ENCODE measurements around the gene GINS3.

GINS3 gene

DNA sequence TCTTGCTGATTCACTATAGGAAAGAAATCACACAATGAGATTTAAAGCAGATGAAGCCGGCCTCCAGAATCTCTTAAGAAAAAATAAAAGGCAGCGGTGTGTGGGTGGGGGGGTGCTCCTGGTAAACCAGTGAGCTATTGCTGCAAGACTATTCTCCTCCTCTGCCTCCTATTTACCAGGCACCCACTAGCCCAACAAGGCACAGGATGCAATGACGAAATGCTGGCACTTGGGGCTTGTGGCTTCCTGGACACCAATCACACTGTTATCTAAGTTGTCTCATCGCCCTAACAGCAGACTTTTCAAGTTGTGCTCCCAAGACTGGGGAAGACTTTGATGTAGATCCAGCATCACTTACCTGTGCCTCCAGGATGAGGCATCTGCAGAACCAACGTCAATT lies 57.5 kb downstream of the GINS3 start:
- H2AFZ ChIP-seq, result no peak overlapping the region
- H3K4me2 ChIP-seq (ENCODE audit: low read length), result no peak overlapping the region
- no peak overlapping the region for H3K4me3 ChIP-seq (ENCODE audit: low read depth, low read length)
- no peak overlapping the region for H3K9ac ChIP-seq
- TF ChIP-seq, protein P1, sequence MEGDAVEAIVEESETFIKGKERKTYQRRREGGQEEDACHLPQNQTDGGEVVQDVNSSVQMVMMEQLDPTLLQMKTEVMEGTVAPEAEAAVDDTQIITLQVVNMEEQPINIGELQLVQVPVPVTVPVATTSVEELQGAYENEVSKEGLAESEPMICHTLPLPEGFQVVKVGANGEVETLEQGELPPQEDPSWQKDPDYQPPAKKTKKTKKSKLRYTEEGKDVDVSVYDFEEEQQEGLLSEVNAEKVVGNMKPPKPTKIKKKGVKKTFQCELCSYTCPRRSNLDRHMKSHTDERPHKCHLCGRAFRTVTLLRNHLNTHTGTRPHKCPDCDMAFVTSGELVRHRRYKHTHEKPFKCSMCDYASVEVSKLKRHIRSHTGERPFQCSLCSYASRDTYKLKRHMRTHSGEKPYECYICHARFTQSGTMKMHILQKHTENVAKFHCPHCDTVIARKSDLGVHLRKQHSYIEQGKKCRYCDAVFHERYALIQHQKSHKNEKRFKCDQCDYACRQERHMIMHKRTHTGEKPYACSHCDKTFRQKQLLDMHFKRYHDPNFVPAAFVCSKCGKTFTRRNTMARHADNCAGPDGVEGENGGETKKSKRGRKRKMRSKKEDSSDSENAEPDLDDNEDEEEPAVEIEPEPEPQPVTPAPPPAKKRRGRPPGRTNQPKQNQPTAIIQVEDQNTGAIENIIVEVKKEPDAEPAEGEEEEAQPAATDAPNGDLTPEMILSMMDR (IDR thresholded peaks at IDR 0.05), result no peak
- H3K4me1 ChIP-seq, result peaks cover 8% of the 10 kb centered on the region
- H3K27ac ChIP-seq, result no peak overlapping the region
- H3K9me3 ChIP-seq (ENCODE audit: control insufficient read depth, low read length), result no peaks in the 10 kb centered on the region
- no peaks in the 10 kb centered on the region for H3K27me3 ChIP-seq (ENCODE audit: control insufficient read depth, insufficient read depth, low read length)
- H3K79me2 ChIP-seq, result no peaks in the 10 kb centered on the region
- H3K36me3 ChIP-seq (ENCODE audit: control insufficient read depth, insufficient read depth, low read length), result no peaks in the 10 kb centered on the region

DNA sequence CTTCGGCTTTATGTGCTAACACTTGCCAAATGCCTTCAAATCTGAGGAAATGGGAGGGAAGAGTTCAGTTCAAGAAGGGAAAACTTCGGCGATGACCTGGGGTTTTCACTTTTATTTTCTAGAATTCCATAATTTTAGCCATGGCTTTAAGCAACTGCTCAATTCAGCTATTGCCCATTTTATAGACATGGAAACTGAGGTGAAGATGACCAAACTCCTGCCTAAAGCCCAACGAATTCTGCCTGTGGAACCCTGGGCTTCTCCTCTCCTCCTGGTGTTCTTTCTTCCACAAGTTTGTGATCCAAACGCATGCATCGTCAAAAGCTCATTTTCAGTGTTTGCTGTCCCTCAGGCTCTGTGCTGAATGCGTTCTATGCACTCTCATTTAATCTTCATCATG lies 58.3 kb downstream of the GINS3 start:
- Histone ChIP-seq H3K9me3 (ENCODE audit: control insufficient read depth, low read length) (no peaks in the 10 kb centered on the region), H3K9ac (no peak overlapping the region), H3K27ac (no peak overlapping the region), H3K79me2 (no peaks in the 10 kb centered on the region), H3K4me2 (ENCODE audit: low read length) (no peak overlapping the region), H3K36me3 (ENCODE audit: control insufficient read depth, insufficient read depth, low read length) (no peaks in the 10 kb centered on the region), H3K4me3 (ENCODE audit: low read depth, low read length) (no peak overlapping the region), H3K27me3 (ENCODE audit: control insufficient read depth, insufficient read depth, low read length) (no peaks in the 10 kb centered on the region), H3K4me1 (peaks cover 8% of the 10 kb centered on the region), H2AFZ (no peak overlapping the region)
- TF ChIP-seq, protein P1 (IDR thresholded peaks at IDR 0.05), result no peak

DNA sequence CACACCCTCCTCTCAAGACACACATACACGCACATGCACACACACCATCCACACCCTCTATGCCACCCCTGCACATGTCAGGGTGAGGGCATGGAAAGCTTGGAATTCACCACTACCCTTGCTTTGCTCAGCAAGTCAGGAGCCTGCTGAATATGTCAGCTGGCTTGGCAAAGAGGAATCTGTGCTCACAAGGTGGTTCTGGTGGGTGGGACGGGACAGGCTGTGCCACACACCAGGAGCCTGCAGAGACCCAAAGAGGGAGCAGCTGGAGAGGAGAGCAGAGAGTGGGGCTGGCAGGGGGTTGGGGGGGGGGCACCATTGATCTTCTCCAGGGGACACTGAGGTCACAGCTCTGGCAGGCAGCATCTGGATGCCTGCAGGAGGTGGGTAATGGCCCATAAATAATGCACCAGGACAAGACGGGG lies 59.0 kb downstream of the GINS3 start:
- Histone ChIP-seq H3K27ac (no peak overlapping the region), H3K9ac (no peak overlapping the region), H3K4me3 (ENCODE audit: low read depth, low read length) (no peak overlapping the region), H3K4me2 (ENCODE audit: low read length) (no peak overlapping the region), H3K27me3 (ENCODE audit: control insufficient read depth, insufficient read depth, low read length) (no peaks in the 10 kb centered on the region), H2AFZ (no peak overlapping the region), H3K4me1 (peaks cover 8% of the 10 kb centered on the region), H3K79me2 (no peaks in the 10 kb centered on the region), H3K9me3 (ENCODE audit: control insufficient read depth, low read length) (no peaks in the 10 kb centered on the region), H3K36me3 (ENCODE audit: control insufficient read depth, insufficient read depth, low read length) (no peaks in the 10 kb centered on the region)
- TF ChIP-seq, protein P1 (IDR thresholded peaks at IDR 0.05), result no peak

DNA sequence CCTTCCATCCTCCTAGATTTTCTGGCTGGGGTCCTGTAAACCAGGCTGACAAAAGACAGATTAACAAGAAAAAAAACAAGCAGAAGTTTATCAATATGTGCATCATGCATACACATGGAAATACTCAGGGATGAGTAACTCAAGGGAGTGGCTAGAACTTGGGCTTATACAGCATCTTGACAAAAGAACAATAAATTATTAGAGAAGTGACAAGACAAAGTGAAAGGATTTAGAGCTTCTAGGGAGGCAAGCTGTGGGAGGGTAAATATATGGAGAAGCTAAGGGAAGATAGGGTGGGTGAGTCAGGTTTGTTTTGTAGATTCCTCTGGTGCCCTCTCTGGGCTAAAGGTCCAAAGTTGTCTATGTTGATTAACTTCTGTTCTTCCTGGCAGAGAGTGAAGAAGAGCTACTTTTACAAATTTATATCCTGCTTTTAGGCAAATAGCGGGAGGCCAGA lies 59.7 kb downstream of the GINS3 start:
- no peaks in the 10 kb centered on the region for H3K36me3 ChIP-seq (ENCODE audit: control insufficient read depth, insufficient read depth, low read length)
- H3K27me3 ChIP-seq (ENCODE audit: control insufficient read depth, insufficient read depth, low read length), result no peaks in the 10 kb centered on the region
- no peak overlapping the region for H3K4me3 ChIP-seq (ENCODE audit: low read depth, low read length)
- no peak overlapping the region for H3K4me2 ChIP-seq (ENCODE audit: low read length)
- TF ChIP-seq, protein P1 (IDR thresholded peaks at IDR 0.05), result no peak
- H3K79me2 ChIP-seq, result no peaks in the 10 kb centered on the region
- H3K9ac ChIP-seq, result no peak overlapping the region
- H3K4me1 ChIP-seq, result peaks cover 8% of the 10 kb centered on the region
- H3K9me3 ChIP-seq (ENCODE audit: control insufficient read depth, low read length), result no peaks in the 10 kb centered on the region
- H2AFZ ChIP-seq, result peak overlapping the region; percentile 16
- H3K27ac ChIP-seq, result no peak overlapping the region

DNA sequence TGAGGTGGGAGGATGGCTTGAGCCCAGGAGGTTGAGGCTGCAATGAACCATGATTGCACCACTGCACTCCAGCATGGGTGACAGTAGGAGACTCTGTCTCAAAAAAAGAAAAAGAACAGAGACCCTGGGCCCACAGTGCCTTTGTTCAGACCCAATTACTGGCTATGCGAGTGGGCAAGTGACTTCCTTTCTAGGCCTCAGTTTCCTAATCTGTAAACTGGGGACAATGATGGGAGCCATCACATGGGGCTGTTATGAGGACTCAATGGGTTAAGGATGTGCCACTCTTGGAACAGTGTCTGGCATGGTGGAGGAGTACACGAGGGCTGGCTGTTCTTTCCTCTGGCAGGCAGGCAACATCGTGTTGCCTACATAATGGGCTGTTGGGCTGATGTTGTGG lies 60.4 kb downstream of the GINS3 start:
- Histone ChIP-seq H3K27ac (no peak overlapping the region), H3K4me2 (ENCODE audit: low read length) (no peak overlapping the region), H2AFZ (no peak overlapping the region), H3K4me3 (ENCODE audit: low read depth, low read length) (no peak overlapping the region), H3K9ac (no peak overlapping the region), H3K27me3 (ENCODE audit: control insufficient read depth, insufficient read depth, low read length) (no peaks in the 10 kb centered on the region), H3K79me2 (no peaks in the 10 kb centered on the region), H3K36me3 (ENCODE audit: control insufficient read depth, insufficient read depth, low read length) (no peaks in the 10 kb centered on the region), H3K9me3 (ENCODE audit: control insufficient read depth, low read length) (no peaks in the 10 kb centered on the region), H3K4me1 (peaks cover 8% of the 10 kb centered on the region)
- TF ChIP-seq, protein P1 (IDR thresholded peaks at IDR 0.05), result no peak

All from parathyroid adenoma (tissue), 2 donors.